ENCODE measurements around the gene ZNF362.

DNA sequence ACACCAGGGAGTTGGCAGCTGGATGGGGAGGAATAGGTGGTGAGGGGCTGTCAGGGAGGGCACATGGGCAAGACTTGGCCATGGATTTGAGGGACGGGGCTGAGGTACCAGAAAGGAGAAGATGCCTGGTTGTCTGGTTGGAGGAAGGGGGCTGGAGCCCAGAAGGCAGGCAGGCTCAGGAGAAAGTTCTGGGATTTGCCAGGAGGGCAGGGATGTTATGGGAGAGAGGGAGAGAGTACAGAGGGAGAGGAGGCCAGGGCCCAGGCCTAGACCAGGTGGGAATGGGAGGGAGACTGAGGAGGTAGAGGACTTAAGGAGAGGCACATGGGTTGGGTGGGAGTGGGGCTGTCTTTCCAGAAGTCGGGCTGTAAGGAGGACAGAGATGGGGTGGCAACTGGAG is 60.3 kb downstream of the ZNF362 start:
- TF ChIP-seq, protein P1, sequence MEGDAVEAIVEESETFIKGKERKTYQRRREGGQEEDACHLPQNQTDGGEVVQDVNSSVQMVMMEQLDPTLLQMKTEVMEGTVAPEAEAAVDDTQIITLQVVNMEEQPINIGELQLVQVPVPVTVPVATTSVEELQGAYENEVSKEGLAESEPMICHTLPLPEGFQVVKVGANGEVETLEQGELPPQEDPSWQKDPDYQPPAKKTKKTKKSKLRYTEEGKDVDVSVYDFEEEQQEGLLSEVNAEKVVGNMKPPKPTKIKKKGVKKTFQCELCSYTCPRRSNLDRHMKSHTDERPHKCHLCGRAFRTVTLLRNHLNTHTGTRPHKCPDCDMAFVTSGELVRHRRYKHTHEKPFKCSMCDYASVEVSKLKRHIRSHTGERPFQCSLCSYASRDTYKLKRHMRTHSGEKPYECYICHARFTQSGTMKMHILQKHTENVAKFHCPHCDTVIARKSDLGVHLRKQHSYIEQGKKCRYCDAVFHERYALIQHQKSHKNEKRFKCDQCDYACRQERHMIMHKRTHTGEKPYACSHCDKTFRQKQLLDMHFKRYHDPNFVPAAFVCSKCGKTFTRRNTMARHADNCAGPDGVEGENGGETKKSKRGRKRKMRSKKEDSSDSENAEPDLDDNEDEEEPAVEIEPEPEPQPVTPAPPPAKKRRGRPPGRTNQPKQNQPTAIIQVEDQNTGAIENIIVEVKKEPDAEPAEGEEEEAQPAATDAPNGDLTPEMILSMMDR (IDR thresholded peaks at IDR 0.05), result no peak
- no peak for TF ChIP-seq POLR2A (IDR thresholded peaks at IDR 0.05)
